ENCODE data around the gene SLC43A3. TPM values are rescaled to one million over a fixed set of nuclear protein-coding genes. Genes with fewer than 3 reads are reported as not detected.

SLC43A3 gene
- total RNA-seq (10 to 100 TPM; 12.1 to 13.8 TPM), total RNA-seq (6.0 to 11.7 reads per million in 2 donors)

DNA sequence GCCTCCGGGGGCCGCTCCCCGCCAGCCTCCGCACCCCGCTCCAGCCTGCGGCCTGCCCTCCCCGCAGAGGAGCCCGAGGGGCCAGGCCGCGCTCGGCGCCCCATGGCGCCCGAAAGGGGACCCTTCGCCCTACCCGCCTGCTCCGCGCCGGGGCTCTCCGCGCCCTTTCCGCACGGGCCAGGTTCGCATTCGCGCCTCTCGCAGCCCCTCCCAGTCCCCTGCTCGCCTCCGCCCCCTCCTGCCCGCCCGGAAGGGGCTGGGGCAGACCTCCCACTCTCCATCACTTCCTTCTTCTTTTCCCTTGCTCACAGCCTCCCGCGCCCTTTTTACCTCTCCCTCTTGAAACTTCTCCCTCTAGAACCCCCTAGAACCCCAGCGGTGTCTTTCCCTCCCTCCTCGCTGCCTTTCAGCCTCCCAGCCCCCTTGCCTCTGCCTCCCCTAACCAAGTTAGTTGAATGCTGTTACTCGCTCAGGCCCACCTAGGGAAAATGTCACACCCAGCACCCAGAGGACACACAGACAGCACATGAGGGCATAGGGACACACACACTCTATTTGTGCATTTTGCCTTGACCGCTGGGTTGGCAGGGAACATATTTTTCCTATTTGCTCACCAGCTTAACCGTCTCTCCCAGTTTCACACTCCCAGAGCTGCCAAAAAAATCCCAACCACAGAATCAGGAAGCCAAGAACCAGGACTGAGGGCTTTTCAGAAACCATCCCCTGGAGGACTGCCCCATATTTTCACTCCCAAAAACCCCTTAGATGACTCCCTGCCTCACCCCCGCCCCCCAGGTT lies at the start of gene SLC43A3:
SLC43A3 (minus strand) TSS at position 193 of the 798 bp plus-strand sequence. CDS start 949 bp downstream, outside the sequence.
- peak within 1 kb of the TSS; percentile 89 for H3K27ac Mint-ChIP-seq
- H3K4me1 Mint-ChIP-seq, result peaks cover 38% of the 10 kb centered on the region
- DNase-seq, result peak; percentile 23 to 49 (median 47)
- peak; percentile 38 for ATAC-seq
- H3K9me3 ChIP-seq (ENCODE audit: control insufficient read depth, low read length, poor library complexity, severe bottlenecking), result no peaks in the 10 kb centered on the region
- H3K27me3 Mint-ChIP-seq, result no peaks in the 10 kb centered on the region
- H3K4me3 Mint-ChIP-seq, result peak within 1 kb of the TSS; percentile 93
- H3K36me3 Mint-ChIP-seq (ENCODE audit: low read depth), result no peaks in the 10 kb centered on the region

DNA sequence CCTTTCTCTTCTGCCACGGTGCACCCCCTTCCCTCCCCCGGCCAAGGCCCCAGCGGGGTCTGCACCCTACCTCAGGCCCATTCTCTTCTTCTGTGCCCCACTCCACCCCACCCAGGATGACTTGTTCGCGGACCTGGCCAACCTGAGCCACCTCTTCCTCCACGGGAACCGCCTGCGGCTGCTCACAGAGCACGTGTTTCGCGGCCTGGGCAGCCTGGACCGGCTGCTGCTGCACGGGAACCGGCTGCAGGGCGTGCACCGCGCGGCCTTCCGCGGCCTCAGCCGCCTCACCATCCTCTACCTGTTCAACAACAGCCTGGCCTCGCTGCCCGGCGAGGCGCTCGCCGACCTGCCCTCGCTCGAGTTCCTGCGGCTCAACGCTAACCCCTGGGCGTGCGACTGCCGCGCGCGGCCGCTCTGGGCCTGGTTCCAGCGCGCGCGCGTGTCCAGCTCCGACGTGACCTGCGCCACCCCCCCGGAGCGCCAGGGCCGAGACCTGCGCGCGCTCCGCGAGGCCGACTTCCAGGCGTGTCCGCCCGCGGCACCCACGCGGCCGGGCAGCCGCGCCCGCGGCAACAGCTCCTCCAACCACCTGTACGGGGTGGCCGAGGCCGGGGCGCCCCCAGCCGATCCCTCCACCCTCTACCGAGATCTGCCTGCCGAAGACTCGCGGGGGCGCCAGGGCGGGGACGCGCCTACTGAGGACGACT lies 49.3 kb upstream of the SLC43A3 start:
- Mint-ChIP-seq H3K27ac (no peak overlapping the region), H3K4me3 (peak overlapping the region; percentile 84), H3K27me3 (peaks cover 27% of the 10 kb centered on the region), H3K36me3 (ENCODE audit: low read depth) (no peaks in the 10 kb centered on the region), H3K4me1 (peaks cover 27% of the 10 kb centered on the region)
- no peak for DNase-seq
- ATAC-seq, result peak; percentile 40
- no peaks in the 10 kb centered on the region for H3K9me3 ChIP-seq (ENCODE audit: control insufficient read depth, low read length, poor library complexity, severe bottlenecking)

DNA sequence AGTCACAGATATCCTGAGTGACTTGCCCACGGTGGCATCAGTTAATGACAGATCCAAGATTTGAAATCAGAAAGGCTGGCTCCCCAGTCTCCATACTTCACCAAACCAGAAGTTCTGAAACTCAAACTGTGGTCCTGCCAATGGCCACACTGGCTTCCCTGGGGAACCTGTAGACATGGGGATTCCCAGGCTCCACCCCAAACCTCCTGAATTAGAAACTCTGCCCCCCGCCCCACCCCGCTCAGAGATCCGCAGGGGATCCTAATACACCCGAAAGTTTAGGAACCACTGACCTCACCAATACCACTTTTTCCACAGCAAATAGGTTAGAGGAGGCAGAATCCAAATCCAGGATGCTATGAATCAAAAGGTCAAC lies 48.7 kb upstream of the SLC43A3 start:
- no peak for DNase-seq
- no peak overlapping the region for H3K27ac Mint-ChIP-seq
- no peak for ATAC-seq
- H3K4me3 Mint-ChIP-seq, result peak overlapping the region; percentile 84
- no peaks in the 10 kb centered on the region for H3K9me3 ChIP-seq (ENCODE audit: control insufficient read depth, low read length, poor library complexity, severe bottlenecking)
- no peaks in the 10 kb centered on the region for H3K36me3 Mint-ChIP-seq (ENCODE audit: low read depth)
- peaks cover 24% of the 10 kb centered on the region for H3K4me1 Mint-ChIP-seq
- H3K27me3 Mint-ChIP-seq, result peaks cover 28% of the 10 kb centered on the region

DNA sequence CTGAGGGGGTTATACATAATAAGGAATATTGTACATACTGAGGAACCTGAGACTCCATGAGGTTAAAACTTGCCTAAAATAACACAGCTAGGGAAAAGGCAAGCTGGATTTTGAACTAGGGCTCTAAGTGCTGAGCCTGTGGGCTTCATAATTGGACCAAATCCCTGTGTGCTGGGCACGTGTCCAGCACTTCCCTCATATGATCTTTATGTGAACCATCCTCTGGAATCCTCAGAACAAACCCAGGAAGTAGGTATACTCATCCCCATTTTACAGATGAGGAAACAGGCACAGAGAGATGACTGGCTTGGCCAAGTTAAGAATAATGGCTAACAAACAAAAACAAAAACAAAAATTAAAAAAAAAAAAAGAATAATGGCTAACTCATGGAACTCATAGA lies 48.3 kb upstream of the SLC43A3 start:
- H3K4me1 Mint-ChIP-seq, result peaks cover 22% of the 10 kb centered on the region
- H3K4me3 Mint-ChIP-seq, result peak overlapping the region; percentile 5
- no peak overlapping the region for H3K27ac Mint-ChIP-seq
- ATAC-seq (no peak), DNase-seq (no peak)
- peaks cover 28% of the 10 kb centered on the region for H3K27me3 Mint-ChIP-seq
- no peaks in the 10 kb centered on the region for H3K36me3 Mint-ChIP-seq (ENCODE audit: low read depth)
- H3K9me3 ChIP-seq (ENCODE audit: control insufficient read depth, low read length, poor library complexity, severe bottlenecking), result no peaks in the 10 kb centered on the region

DNA sequence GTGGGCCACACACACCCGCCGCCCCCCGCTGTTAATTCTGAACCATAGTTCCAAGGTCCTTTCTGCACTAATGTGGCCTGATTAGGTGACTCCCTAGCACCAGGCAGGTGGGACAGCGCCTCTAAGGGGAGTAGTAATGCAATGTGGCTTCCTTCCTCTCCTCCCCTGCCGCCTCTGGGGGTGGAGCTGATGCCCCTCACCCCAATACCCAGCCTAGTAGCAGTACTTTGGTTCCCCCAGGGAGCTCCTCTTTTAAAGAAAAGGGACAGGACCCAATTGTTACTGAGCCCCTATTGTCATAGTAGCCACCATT lies 47.8 kb upstream of the SLC43A3 start:
- Mint-ChIP-seq H3K27me3 (peaks cover 28% of the 10 kb centered on the region), H3K27ac (no peak overlapping the region), H3K4me1 (peaks cover 20% of the 10 kb centered on the region), H3K36me3 (ENCODE audit: low read depth) (no peaks in the 10 kb centered on the region), H3K4me3 (peak overlapping the region; percentile 5)
- H3K9me3 ChIP-seq (ENCODE audit: control insufficient read depth, low read length, poor library complexity, severe bottlenecking), result no peaks in the 10 kb centered on the region
- no peak for DNase-seq
- ATAC-seq, result no peak

DNA sequence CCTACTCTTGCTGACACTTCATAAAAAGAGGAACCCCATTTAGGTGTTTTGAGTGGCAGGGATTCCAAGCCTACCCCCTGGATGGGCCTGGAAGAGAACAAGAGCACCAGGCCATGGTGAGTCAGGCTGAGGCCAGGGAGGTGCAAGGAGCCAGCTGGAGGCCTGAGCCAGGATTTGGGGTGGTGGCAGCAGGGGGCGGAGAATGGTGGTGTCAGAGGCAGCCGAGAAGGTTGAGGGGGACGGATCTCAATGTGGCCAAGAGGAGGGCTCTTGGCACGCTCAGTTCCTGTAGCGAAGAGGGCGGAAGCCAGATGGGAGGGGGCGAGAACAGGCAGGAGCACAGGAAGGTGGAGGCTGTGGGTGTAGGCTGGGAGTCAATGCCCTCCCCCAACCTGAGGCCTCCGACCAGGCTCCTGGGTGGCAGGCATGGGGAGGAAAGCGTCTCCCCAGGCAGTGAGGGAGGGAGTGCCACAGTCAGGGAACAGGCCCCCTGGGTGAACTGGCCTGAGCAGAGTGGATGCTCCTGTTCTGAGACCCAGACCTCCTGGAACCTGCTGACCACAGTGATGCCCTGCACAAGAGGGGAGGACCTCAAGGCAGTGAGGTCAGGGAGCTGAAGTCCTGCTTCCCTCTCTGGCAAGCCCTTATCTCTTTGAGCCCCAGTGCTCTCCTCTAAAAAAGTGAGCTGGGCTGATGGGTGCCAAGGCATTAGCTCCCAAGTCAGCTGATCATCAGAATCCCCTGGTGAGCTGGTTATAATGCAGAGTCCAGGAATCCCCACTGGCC lies 47.3 kb upstream of the SLC43A3 start:
- no peaks in the 10 kb centered on the region for H3K36me3 Mint-ChIP-seq (ENCODE audit: low read depth)
- peaks cover 28% of the 10 kb centered on the region for H3K27me3 Mint-ChIP-seq
- ATAC-seq, result peak; percentile 32
- peak overlapping the region; percentile 65 for H3K4me3 Mint-ChIP-seq
- no peak for DNase-seq
- H3K4me1 Mint-ChIP-seq, result peaks cover 16% of the 10 kb centered on the region
- H3K9me3 ChIP-seq (ENCODE audit: control insufficient read depth, low read length, poor library complexity, severe bottlenecking), result no peaks in the 10 kb centered on the region
- H3K27ac Mint-ChIP-seq, result peak overlapping the region; percentile 43

DNA sequence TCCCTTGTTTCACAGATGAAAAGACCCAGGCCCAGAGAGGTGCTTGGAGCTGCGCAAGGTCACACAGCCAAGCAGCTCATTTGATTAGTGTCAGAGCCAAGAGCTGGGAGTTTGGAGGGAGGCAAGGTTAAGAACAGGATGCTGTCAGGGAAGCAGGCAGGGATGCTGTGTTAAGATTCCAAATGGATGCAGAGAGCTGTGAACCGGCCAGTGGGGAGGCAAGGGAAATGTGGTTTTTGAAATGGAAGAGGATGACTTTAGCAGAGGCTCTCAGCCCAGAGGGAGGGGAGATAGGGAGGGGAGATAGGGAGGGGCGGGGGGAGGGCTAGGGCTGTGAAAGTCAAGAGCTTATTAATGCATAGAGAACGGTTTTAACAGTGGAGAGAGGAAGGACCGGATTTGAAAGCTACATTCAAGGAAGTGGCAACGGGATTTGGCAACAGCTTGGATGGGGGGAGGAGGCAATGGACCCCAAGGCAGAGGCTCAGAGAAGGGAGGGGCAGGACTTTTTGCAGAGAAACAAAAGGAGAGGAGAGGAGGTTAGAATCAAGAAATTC lies 46.4 kb upstream of the SLC43A3 start:
- H3K27me3 Mint-ChIP-seq, result peaks cover 30% of the 10 kb centered on the region
- peak overlapping the region; percentile 43 for H3K27ac Mint-ChIP-seq
- ATAC-seq (no peak), DNase-seq (no peak)
- H3K36me3 Mint-ChIP-seq (ENCODE audit: low read depth), result peaks cover under 1% of the 10 kb centered on the region
- H3K4me3 Mint-ChIP-seq, result no peak overlapping the region
- no peaks in the 10 kb centered on the region for H3K9me3 ChIP-seq (ENCODE audit: control insufficient read depth, low read length, poor library complexity, severe bottlenecking)
- peaks cover 16% of the 10 kb centered on the region for H3K4me1 Mint-ChIP-seq

DNA sequence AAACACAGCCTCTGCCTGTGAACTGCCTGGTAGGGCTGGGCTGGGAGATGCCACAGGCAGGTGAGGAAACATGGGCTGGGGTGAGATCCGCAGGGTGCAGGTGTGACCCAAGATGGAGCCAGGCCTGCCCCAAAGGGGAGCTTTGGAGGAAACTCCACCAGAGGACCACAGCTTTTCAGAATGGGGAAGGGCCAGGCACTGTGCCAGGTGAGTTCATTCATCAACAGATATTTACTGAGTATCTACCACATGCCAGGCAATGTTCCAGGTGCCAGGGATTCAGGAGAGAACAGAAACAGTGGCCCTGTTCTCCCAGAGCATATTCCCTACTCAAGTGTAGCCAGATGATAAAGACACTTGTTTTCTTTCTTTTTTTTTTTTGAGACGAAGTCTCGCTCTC lies 44.6 kb upstream of the SLC43A3 start:
- Mint-ChIP-seq H3K4me3 (no peak overlapping the region), H3K27me3 (peaks cover 33% of the 10 kb centered on the region), H3K4me1 (peaks cover 13% of the 10 kb centered on the region), H3K27ac (no peak overlapping the region), H3K36me3 (ENCODE audit: low read depth) (peaks cover 4% of the 10 kb centered on the region)
- ATAC-seq, result no peak
- DNase-seq, result no peak
- no peaks in the 10 kb centered on the region for H3K9me3 ChIP-seq (ENCODE audit: control insufficient read depth, low read length, poor library complexity, severe bottlenecking)

DNA sequence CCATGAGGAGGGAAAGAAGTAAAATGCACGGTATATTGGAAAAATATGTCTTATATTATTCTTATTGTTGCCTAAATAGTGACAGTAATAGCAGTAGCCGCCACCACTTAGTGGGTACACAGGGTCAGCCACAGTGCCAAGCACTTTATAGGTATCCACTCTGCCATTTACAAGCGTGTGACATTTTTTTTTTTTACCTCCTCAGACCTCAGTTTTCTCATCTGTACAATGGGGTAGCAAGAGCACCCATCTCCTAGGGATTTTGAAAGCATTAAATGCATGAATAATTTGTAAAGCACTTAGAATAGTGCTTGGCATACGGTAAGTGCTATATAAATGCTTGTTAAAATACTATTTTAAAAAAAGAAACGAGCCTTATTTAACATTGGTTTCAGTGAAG lies 42.3 kb upstream of the SLC43A3 start:
- Mint-ChIP-seq H3K4me1 (peaks cover 6% of the 10 kb centered on the region), H3K27ac (peak overlapping the region; percentile 6), H3K36me3 (ENCODE audit: low read depth) (peaks cover 4% of the 10 kb centered on the region), H3K4me3 (no peak overlapping the region), H3K27me3 (peaks cover 33% of the 10 kb centered on the region)
- DNase-seq, result no peak
- no peaks in the 10 kb centered on the region for H3K9me3 ChIP-seq (ENCODE audit: control insufficient read depth, low read length, poor library complexity, severe bottlenecking)
- no peak for ATAC-seq

DNA sequence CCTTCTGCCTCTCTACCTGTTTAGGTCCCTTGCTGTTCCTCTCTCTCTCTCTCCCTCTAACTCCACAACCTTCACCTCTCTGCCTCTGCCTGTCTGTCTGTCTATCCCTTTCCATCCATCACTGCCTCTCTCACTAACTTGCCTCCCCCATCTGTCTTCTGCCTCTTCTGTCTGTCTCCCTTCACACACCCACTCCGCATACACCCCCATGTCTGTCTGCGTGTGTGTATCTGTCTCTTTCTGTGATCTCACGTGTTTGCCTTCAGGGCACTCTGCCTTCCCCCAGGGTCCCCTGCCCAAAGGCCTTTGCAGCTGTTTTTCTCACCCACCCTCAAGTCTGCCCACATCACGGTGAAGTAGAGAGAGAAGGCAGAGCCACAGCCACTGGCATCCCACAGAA lies 41.4 kb upstream of the SLC43A3 start:
- no peaks in the 10 kb centered on the region for H3K9me3 ChIP-seq (ENCODE audit: control insufficient read depth, low read length, poor library complexity, severe bottlenecking)
- DNase-seq (no peak), ATAC-seq (no peak)
- Mint-ChIP-seq H3K27me3 (peaks cover 24% of the 10 kb centered on the region), H3K36me3 (ENCODE audit: low read depth) (peaks cover 4% of the 10 kb centered on the region), H3K4me1 (peaks cover 4% of the 10 kb centered on the region), H3K27ac (no peak overlapping the region), H3K4me3 (peak overlapping the region; percentile 49)

DNA sequence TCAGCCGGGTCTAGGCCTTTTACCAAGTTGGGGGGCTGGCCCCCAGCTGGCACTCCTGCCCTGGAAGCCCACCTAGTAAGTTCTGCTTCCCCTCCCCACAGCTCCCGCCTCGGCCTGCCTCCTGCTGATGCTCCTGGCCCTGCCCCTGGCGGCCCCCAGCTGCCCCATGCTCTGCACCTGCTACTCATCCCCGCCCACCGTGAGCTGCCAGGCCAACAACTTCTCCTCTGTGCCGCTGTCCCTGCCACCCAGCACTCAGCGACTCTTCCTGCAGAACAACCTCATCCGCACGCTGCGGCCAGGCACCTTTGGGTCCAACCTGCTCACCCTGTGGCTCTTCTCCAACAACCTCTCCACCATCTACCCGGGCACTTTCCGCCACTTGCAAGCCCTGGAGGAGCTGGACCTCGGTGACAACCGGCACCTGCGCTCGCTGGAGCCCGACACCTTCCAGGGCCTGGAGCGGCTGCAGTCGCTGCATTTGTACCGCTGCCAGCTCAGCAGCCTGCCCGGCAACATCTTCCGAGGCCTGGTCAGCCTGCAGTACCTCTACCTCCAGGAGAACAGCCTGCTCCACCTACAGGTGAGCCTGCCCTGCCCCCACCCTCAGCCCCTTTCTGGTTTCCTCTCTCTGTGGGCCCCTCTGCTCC lies 40.7 kb upstream of the SLC43A3 start:
- no peaks in the 10 kb centered on the region for H3K9me3 ChIP-seq (ENCODE audit: control insufficient read depth, low read length, poor library complexity, severe bottlenecking)
- DNase-seq (no peak), ATAC-seq (no peak)
- H3K27me3 Mint-ChIP-seq, result peaks cover 19% of the 10 kb centered on the region
- no peak overlapping the region for H3K4me3 Mint-ChIP-seq
- H3K27ac Mint-ChIP-seq, result no peak overlapping the region
- peaks cover 4% of the 10 kb centered on the region for H3K36me3 Mint-ChIP-seq (ENCODE audit: low read depth)
- peaks cover 4% of the 10 kb centered on the region for H3K4me1 Mint-ChIP-seq

DNA sequence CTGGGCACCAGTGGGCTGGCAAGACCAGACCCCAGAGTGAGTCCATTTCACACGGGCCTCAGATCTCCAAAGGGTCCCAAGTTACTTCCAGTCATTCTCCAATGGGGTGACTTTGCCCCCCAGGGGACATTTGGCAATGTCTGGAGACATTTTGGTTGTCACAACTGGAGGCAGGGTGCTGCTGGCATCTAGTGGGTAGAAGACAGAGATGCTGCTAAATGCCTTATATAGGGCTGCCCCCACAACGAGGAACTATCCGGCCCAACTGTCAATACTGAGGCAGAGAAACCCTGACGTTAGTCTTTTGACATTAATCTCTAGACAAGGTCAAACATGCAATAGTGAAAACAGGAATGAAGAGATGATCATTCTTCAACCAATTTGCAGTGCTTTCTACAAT lies 39.8 kb upstream of the SLC43A3 start:
- Mint-ChIP-seq H3K36me3 (ENCODE audit: low read depth) (peaks cover 4% of the 10 kb centered on the region), H3K4me3 (no peak overlapping the region), H3K27ac (no peak overlapping the region), H3K27me3 (peaks cover 18% of the 10 kb centered on the region), H3K4me1 (peaks cover 4% of the 10 kb centered on the region)
- ATAC-seq, result no peak
- H3K9me3 ChIP-seq (ENCODE audit: control insufficient read depth, low read length, poor library complexity, severe bottlenecking), result no peaks in the 10 kb centered on the region
- DNase-seq, result no peak
